ENCODE data around the gene TMEM205.

The TMEM205 gene

GRCh38 chr19:11374433-11375142 is 28.5 kb upstream of the TMEM205 start, which contains the start of gene SWSAP1:
SWSAP1 (plus strand) TSS chr19:11374666; CDS start chr19:11374681, 15 bp downstream.
- Histone ChIP-seq H3K27ac (peak within 1 kb of the TSS; percentile 73 to 96 (median 91)), H3K9ac (peak within 1 kb of the TSS; percentile 76 to 94 (median 89)), H3K4me3 (peak within 1 kb of the TSS; percentile 59 to 76 (median 68)), H4K20me1 (0 out of 22 replicates have a peak, but pooled peaks cover 0 to 6% (median 0%) of the 10 kb centered on the region in 11 experiments), H3K9me3 (replicated peaks in 1 of 11) (no peaks in the 10 kb centered on the region), H3K27me3 (no peaks in the 10 kb centered on the region), H3K4me2 (peak within 1 kb of the TSS; percentile 95 to 100 (median 99)), H3K4me1 (peaks cover 43 to 56% (median 52%) of the 10 kb centered on the region in 10 experiments), H3K36me3 (peaks cover 0 to 16% (median 0%) of the 10 kb centered on the region in 11 experiments; a peak in 3 of 22 replicates)
- TF ChIP-seq Cebpa-rat (IDR thresholded peaks at IDR 0.05) = peak in 1 of 11 experiments; percentile 31; a peak in 1 of 22 replicates

DNA sequence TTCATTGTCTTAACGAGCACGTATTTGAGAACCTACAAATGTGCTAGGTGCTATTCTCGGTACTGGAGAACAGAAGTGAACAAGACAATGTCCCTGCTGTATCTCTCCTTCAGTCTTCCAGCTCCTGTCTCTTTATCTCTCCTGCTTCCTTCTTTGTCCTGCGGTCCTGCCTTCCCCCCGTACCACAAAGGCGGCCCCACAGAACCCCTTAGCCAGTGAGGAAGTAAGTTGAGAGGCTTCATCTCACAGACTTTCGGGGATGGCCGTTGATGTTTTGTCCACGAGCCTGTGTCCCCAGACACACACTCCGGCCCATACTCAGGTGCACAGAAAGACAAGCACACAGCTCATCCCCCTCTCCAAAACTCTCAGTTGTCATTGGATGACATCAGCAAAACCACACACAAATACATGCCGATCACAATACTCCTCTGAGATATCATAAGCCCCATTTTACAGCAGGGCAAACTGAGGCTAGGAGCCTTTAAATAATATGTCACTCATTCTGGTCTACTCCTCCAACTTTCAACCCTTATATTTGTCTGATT is 27.9 kb upstream of the TMEM205 start:
- Histone ChIP-seq H4K20me1 (peaks cover 0 to 8% (median 0%) of the 10 kb centered on the region in 11 experiments; a peak in 1 of 22 replicates), H3K9me3 (replicated peaks in 1 of 11) (no peaks in the 10 kb centered on the region), H3K4me1 (peaks cover 43 to 54% (median 50%) of the 10 kb centered on the region in 10 experiments), H3K27ac (peak overlapping the region in 9 of 11 experiments; percentile 85 to 96 (median 93); a peak in 15 of 22 replicates), H3K4me2 (peak overlapping the region; percentile 71 to 99 (median 87)), H3K36me3 (peaks cover 0 to 16% (median 0%) of the 10 kb centered on the region in 11 experiments; a peak in 3 of 22 replicates), H3K27me3 (no peaks in the 10 kb centered on the region), H3K9ac (peak overlapping the region; percentile 6 to 94 (median 89); a peak in 16 of 22 replicates), H3K4me3 (peak overlapping the region; percentile 59 to 76 (median 68))
- TF ChIP-seq Cebpa-rat (IDR thresholded peaks at IDR 0.05) = no peak

GRCh38 chr19:11373166-11373884 is 27.3 kb upstream of the TMEM205 start:
- peak overlapping the region in 3 of 10 experiments; percentile 68 to 70 (median 69); a peak in 2 of 20 replicates for H3K4me3 ChIP-seq
- H3K4me2 ChIP-seq = peak overlapping the region; percentile 71 to 99 (median 87)
- H3K36me3 ChIP-seq = peaks cover 0 to 9% (median 0%) of the 10 kb centered on the region in 11 experiments; a peak in 2 of 22 replicates
- H3K4me1 ChIP-seq = peaks cover 37 to 48% (median 45%) of the 10 kb centered on the region in 10 experiments
- no peaks in the 10 kb centered on the region for H3K27me3 ChIP-seq
- no peak for TF ChIP-seq Cebpa-rat (IDR thresholded peaks at IDR 0.05)
- H3K9me3 ChIP-seq (replicated peaks in 1 of 11) = no peaks in the 10 kb centered on the region
- peak overlapping the region in 4 of 11 experiments; percentile 2 to 96 (median 94); a peak in 4 of 22 replicates for H3K27ac ChIP-seq
- peak overlapping the region in 4 of 11 experiments; percentile 15 to 94 (median 92); a peak in 4 of 22 replicates for H3K9ac ChIP-seq
- peaks cover 0 to 8% (median 0%) of the 10 kb centered on the region in 11 experiments; a peak in 1 of 22 replicates for H4K20me1 ChIP-seq

- TF ChIP-seq Cebpa-rat (IDR thresholded peaks at IDR 0.05) = no peak
- Histone ChIP-seq H4K20me1 (peaks cover 0 to 11% (median 0%) of the 10 kb centered on the region in 11 experiments; a peak in 1 of 22 replicates), H3K9me3 (replicated peaks in 1 of 11) (no peaks in the 10 kb centered on the region), H3K36me3 (peaks cover 0 to 20% (median 5%) of the 10 kb centered on the region in 11 experiments; a peak in 10 of 22 replicates), H3K4me3 (no peak overlapping the region), H3K4me1 (peaks cover 11 to 22% (median 19%) of the 10 kb centered on the region in 10 experiments), H3K27ac (no peak overlapping the region), H3K27me3 (no peaks in the 10 kb centered on the region), H3K9ac (no peak overlapping the region), H3K4me2 (no peak overlapping the region)
These were observed 24.7 kb upstream of the TMEM205 start for GRCh38 chr19:11370744-11371143.

- H3K4me1 ChIP-seq = no peaks in the 10 kb centered on the region; a peak in 2 of 20 replicates
- no peak overlapping the region for H3K27ac ChIP-seq
- H4K20me1 ChIP-seq = peaks cover 0 to 23% (median 0%) of the 10 kb centered on the region in 11 experiments; a peak in 3 of 22 replicates
- no peak overlapping the region for H3K9ac ChIP-seq
- no peaks in the 10 kb centered on the region for H3K9me3 ChIP-seq (replicated peaks in 1 of 11)
- no peak for TF ChIP-seq Cebpa-rat (IDR thresholded peaks at IDR 0.05)
- no peak overlapping the region for H3K4me3 ChIP-seq
- H3K36me3 ChIP-seq = peaks cover 0 to 52% (median 8%) of the 10 kb centered on the region in 11 experiments; a peak in 12 of 22 replicates
- no peak overlapping the region for H3K4me2 ChIP-seq
- H3K27me3 ChIP-seq = no peaks in the 10 kb centered on the region
These were observed 21.5 kb upstream of the TMEM205 start for GRCh38 chr19:11367528-11367927.

DNA sequence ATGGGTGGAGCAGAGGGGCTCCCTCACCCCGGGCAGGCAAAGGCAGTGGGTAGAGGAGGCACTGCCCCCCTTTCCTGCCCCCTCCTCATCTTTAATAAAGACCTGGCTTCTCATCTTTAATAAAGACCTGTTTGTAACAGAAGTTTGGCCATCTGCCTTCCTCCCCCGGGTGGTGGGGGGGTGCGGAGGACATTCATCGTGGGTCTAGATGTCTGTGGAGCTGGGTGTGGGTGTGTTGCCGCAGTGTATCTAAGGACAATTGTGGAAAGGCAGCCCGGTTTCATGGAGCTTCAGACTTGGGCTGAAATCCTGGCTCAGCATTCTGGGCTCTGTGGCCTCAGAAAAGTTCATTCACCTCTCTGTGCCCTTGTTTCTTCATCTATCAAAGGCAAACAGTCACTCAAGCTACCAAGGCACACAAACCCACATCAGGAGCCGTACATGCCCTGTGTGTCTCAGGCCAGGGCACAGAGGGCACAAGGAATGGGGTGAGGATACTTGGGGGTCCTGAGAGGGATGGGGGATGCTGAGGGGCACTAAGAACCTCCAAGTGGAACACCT is 19.6 kb upstream of the TMEM205 start:
- no peak overlapping the region for H3K4me2 ChIP-seq
- peaks cover 0 to 35% (median 0%) of the 10 kb centered on the region in 11 experiments; a peak in 5 of 22 replicates for H4K20me1 ChIP-seq
- no peaks in the 10 kb centered on the region for H3K27me3 ChIP-seq
- H3K36me3 ChIP-seq = peaks cover 0 to 71% (median 12%) of the 10 kb centered on the region in 11 experiments; a peak in 13 of 22 replicates
- H3K4me3 ChIP-seq = no peak overlapping the region
- H3K9ac ChIP-seq = no peak overlapping the region
- TF ChIP-seq Cebpa-rat (IDR thresholded peaks at IDR 0.05) = no peak
- H3K9me3 ChIP-seq (replicated peaks in 1 of 11) = no peaks in the 10 kb centered on the region
- no peaks in the 10 kb centered on the region; a peak in 2 of 20 replicates for H3K4me1 ChIP-seq
- H3K27ac ChIP-seq = no peak overlapping the region

DNA sequence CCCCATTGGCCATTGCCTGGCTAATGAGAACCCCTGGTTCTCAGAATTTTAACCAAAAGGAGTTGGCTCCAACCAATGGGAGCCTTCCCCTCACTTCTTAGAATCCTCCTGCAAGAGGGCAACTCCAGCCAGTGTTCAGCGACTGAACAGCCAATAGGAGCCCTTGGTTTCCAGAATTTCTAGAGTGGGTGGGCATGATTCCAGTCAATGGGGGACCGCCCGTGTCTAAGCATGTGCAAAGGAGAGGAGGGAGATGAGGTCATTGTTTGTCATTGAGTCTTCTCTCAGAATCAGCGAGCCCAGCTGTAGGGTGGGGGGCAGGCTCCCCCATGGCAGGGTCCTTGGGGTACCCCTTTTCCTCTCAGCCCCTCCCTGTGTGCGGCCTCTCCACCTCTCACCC is 18.9 kb upstream of the TMEM205 start:
- no peak overlapping the region for H3K27ac ChIP-seq

DNA sequence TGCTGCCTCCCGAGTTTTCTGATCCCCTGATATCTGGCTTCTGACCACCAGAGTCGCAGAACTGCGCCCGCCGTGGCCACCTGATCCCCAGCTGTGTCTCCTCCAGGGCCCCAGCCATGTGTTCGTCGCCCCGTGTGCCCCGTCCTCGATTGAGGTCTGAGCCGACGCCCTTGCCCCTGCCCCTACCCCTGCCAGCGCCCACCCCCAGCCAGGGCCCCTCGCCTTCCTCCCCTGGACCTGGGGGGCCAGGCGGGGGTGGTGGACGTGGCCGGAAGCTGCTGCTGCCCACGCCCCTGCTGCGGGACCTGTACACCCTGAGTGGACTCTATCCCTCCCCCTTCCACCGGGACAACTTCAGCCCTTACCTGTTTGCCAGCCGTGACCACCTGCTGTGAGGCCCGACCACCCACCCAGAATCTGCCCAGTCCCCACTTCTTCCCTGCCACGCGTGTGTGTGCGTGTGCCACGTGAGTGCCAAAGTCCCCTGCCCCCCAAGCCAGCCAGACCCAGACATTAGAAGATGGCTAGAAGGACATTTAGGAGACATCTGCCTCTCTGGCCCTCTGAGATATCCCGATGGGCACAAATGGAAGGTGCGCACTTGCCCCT is 18.3 kb upstream of the TMEM205 start:
- H3K9me3 ChIP-seq (replicated peaks in 1 of 11) = no peaks in the 10 kb centered on the region
- no peaks in the 10 kb centered on the region for H3K27me3 ChIP-seq
- no peak overlapping the region for H3K9ac ChIP-seq

More for the DNA sequence above, 18.9 kb upstream of the TMEM205 start:
- H3K9ac ChIP-seq = no peak overlapping the region
- H3K4me3 ChIP-seq = no peak overlapping the region
- peaks cover 0 to 78% (median 12%) of the 10 kb centered on the region in 11 experiments; a peak in 13 of 22 replicates for H3K36me3 ChIP-seq
- H3K27me3 ChIP-seq = no peaks in the 10 kb centered on the region
- no peak for TF ChIP-seq Cebpa-rat (IDR thresholded peaks at IDR 0.05)
- no peaks in the 10 kb centered on the region for H3K9me3 ChIP-seq (replicated peaks in 1 of 11)
- no peaks in the 10 kb centered on the region; a peak in 1 of 20 replicates for H3K4me1 ChIP-seq
- no peak overlapping the region for H3K4me2 ChIP-seq
- peaks cover 0 to 35% (median 0%) of the 10 kb centered on the region in 11 experiments; a peak in 5 of 22 replicates for H4K20me1 ChIP-seq

More for the DNA sequence above, 18.3 kb upstream of the TMEM205 start:
- no peak for TF ChIP-seq Cebpa-rat (IDR thresholded peaks at IDR 0.05)
- H3K4me3 ChIP-seq = no peak overlapping the region
- no peak overlapping the region for H3K4me2 ChIP-seq
- peaks cover 0 to 83% (median 12%) of the 10 kb centered on the region in 11 experiments; a peak in 13 of 22 replicates for H3K36me3 ChIP-seq
- H3K4me1 ChIP-seq = no peaks in the 10 kb centered on the region; a peak in 1 of 20 replicates
- peaks cover 0 to 35% (median 0%) of the 10 kb centered on the region in 11 experiments; a peak in 5 of 22 replicates for H4K20me1 ChIP-seq
- no peak overlapping the region for H3K27ac ChIP-seq
